SK-N-SH treated with all-trans-retinoic acid at 6 μM for 48 hours (cell line): ENCODE data around the gene AZIN2.

Experiments used
- ARNTL ChIP-seq: fragments of 450-650 bp; formaldehyde crosslinking; IDR thresholded peaks from 2 replicates; pipeline ENCODE4 v1.5.0; 2020; ENCODE audit warnings: low read depth, mild to moderate bottlenecking, moderate library complexity, borderline replicate concordance
- ISL1 ChIP-seq: fragments of 250-450 bp; sonication (Bioruptor Pico); IDR thresholded peaks from 2 replicates; pipeline ENCODE4 v2.1.2; 2022; ENCODE audit warnings: mild to moderate bottlenecking, moderate library complexity
- RARB ChIP-seq: fragments of 250-450 bp; sonication (Bioruptor Pico); IDR thresholded peaks from 2 replicates; pipeline ENCODE4 v1.8.0; 2021; ENCODE audit warnings: mild to moderate bottlenecking, moderate library complexity
- TOX ChIP-seq: fragments of 250-450 bp; sonication (Bioruptor Pico); IDR thresholded peaks from 2 replicates; pipeline ENCODE4 v1.8.0; 2021; ENCODE audit warnings: mild to moderate bottlenecking, moderate library complexity, borderline replicate concordance
- ZC3H10 ChIP-seq: fragments of 250-450 bp; sonication (Bioruptor Pico); IDR thresholded peaks from 2 replicates; pipeline ENCODE4 v1.5.1; 2021; ENCODE audit warnings: mild to moderate bottlenecking, moderate library complexity
- ZNF565 ChIP-seq: fragments of 450-650 bp; formaldehyde crosslinking; conservative IDR thresholded peaks from 2 replicates; pipeline ENCODE4 v1.5.0; 2020; ENCODE audit warnings: low read depth, mild to moderate bottlenecking, moderate library complexity
- TF ChIP-seq, protein P1 (sequence below): fragments of 250-450 bp; sonication (Bioruptor Pico); IDR thresholded peaks from 2 replicates; pipeline ENCODE4 v1.8.0; 2020; ENCODE audit warnings: mild to moderate bottlenecking, moderate library complexity, borderline replicate concordance
- TF ChIP-seq, protein P2 (sequence below): fragments of 250-450 bp; sonication (Bioruptor Pico); IDR thresholded peaks from 2 replicates; pipeline ENCODE4 v1.5.1; 2020; ENCODE audit warnings: low read depth, mild to moderate bottlenecking, moderate library complexity
- TF ChIP-seq, protein P3 (sequence below): fragments of 250-450 bp; sonication (Bioruptor Pico); IDR thresholded peaks from 2 replicates; pipeline ENCODE4 v1.5.0; 2020; ENCODE audit warnings: mild to moderate bottlenecking, moderate library complexity

DNA sequence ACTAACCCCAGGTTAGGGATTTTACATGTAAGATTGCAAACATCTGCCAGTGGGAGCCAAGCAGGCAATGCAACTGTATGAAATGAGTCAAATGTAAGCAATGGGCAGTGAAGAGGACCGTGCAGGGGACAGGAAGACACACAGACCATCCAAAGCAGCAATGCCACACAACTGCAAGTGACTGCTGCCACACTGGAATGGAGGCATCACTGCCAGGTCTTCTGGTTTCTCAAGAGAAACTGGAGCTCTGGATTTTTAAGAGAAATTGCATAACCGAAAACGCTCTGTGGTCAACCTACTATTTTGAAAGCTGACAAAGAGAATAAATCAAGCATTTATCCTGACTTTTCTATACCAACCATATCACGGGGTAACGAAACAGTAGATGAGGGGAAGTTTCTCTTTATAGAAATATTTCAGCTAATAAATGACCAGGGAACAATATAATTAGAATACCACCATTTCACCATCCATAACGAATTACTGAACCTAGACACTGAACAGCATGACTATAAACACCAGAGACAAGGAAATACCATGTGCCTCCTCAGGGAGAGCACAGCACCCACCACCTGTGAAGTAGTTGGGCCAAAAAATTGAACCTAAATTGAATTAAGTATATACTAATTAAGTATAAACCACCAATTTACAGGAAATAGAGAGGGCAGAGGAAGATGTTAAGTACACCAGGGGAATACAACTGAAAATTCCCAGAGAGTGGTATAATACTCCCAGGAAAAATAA lies 48.7 kb upstream of the AZIN2 start:
- no peak for TF ChIP-seq TOX (CRISPR knock-in tag)
- no peak for TF ChIP-seq ISL1 (CRISPR knock-in tag)
- TF ChIP-seq, protein P1, sequence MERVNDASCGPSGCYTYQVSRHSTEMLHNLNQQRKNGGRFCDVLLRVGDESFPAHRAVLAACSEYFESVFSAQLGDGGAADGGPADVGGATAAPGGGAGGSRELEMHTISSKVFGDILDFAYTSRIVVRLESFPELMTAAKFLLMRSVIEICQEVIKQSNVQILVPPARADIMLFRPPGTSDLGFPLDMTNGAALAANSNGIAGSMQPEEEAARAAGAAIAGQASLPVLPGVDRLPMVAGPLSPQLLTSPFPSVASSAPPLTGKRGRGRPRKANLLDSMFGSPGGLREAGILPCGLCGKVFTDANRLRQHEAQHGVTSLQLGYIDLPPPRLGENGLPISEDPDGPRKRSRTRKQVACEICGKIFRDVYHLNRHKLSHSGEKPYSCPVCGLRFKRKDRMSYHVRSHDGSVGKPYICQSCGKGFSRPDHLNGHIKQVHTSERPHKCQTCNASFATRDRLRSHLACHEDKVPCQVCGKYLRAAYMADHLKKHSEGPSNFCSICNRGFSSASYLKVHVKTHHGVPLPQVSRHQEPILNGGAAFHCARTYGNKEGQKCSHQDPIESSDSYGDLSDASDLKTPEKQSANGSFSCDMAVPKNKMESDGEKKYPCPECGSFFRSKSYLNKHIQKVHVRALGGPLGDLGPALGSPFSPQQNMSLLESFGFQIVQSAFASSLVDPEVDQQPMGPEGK (CRISPR knock-in tag): no peak
- TF ChIP-seq, protein P2, sequence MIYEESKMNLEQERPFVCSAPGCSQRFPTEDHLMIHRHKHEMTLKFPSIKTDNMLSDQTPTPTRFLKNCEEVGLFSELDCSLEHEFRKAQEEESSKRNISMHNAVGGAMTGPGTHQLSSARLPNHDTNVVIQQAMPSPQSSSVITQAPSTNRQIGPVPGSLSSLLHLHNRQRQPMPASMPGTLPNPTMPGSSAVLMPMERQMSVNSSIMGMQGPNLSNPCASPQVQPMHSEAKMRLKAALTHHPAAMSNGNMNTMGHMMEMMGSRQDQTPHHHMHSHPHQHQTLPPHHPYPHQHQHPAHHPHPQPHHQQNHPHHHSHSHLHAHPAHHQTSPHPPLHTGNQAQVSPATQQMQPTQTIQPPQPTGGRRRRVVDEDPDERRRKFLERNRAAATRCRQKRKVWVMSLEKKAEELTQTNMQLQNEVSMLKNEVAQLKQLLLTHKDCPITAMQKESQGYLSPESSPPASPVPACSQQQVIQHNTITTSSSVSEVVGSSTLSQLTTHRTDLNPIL (CRISPR knock-in tag): no peak
- TF ChIP-seq, protein P3, sequence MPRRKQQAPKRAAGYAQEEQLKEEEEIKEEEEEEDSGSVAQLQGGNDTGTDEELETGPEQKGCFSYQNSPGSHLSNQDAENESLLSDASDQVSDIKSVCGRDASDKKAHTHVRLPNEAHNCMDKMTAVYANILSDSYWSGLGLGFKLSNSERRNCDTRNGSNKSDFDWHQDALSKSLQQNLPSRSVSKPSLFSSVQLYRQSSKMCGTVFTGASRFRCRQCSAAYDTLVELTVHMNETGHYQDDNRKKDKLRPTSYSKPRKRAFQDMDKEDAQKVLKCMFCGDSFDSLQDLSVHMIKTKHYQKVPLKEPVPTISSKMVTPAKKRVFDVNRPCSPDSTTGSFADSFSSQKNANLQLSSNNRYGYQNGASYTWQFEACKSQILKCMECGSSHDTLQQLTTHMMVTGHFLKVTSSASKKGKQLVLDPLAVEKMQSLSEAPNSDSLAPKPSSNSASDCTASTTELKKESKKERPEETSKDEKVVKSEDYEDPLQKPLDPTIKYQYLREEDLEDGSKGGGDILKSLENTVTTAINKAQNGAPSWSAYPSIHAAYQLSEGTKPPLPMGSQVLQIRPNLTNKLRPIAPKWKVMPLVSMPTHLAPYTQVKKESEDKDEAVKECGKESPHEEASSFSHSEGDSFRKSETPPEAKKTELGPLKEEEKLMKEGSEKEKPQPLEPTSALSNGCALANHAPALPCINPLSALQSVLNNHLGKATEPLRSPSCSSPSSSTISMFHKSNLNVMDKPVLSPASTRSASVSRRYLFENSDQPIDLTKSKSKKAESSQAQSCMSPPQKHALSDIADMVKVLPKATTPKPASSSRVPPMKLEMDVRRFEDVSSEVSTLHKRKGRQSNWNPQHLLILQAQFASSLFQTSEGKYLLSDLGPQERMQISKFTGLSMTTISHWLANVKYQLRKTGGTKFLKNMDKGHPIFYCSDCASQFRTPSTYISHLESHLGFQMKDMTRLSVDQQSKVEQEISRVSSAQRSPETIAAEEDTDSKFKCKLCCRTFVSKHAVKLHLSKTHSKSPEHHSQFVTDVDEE (CRISPR knock-in tag): no peak
- no peak for TF ChIP-seq ZNF565
- TF ChIP-seq ARNTL (CRISPR knock-in tag): no peak
- no peak for TF ChIP-seq ZC3H10
- no peak for TF ChIP-seq RARB (CRISPR knock-in tag)
